Coronary artery (tissue), 2 donors: ENCODE data around the gene TJP1.

Experiments used
- DNase-seq: peaks from one replicate; pipeline ENCODE4 v3.0.0-alpha.2; 2017; ENCODE audit warnings: low spot score
- H3K27ac ChIP-seq, 2 donors: fragments of 200-600 bp; sonication (generic); one replicate each; pipeline ENCODE4 v1.5.1; 2016 to 2019
- H3K4me3 ChIP-seq: fragments of 200-600 bp; sonication (generic); 2 replicates; pipeline ENCODE4 v1.5.1; 2016; ENCODE audit warnings: mild to moderate bottlenecking, moderate library complexity
- CTCF ChIP-seq: fragments of 200-600 bp; sonication (generic); IDR thresholded peaks from one replicate; pipeline ENCODE4 v1.5.1; 2019; ENCODE audit warnings: antibody characterized with exemption

TJP1 gene

GRCh38 chr15:29822100-29822683 lies at the start of gene TJP1:
TSS of gene TJP1 (minus strand) at chr15:29822468. CDS start at chr15:29822028, 440 bp downstream.
- no peak for TF ChIP-seq CTCF
- peak; percentile 85 for DNase-seq
- H3K4me3 ChIP-seq = peak within 1 kb of the TSS; percentile 90
- peak within 1 kb of the TSS; percentile 93 to 97 for H3K27ac ChIP-seq

GRCh38 chr15:29871401-29871800 lies 49.1 kb upstream of the TJP1 start:
- Histone ChIP-seq H3K4me3 (peak overlapping the region; percentile 23), H3K27ac (peak overlapping the region; percentile 51 to 86)
- peak; percentile 92 for DNase-seq
- TF ChIP-seq CTCF = no peak

GRCh38 chr15:29870495-29871151 lies 48.4 kb upstream of the TJP1 start:
- no peak for DNase-seq
- no peak for TF ChIP-seq CTCF
- Histone ChIP-seq H3K27ac (peak overlapping the region; percentile 51 to 86), H3K4me3 (peak overlapping the region; percentile 23)

GRCh38 chr15:29867241-29868000 lies 45.2 kb upstream of the TJP1 start:
- no peak for DNase-seq
- no peak for TF ChIP-seq CTCF
- no peak overlapping the region for H3K4me3 ChIP-seq
- no peak overlapping the region for H3K27ac ChIP-seq

GRCh38 chr15:29866337-29866736 lies 44.1 kb upstream of the TJP1 start:
- TF ChIP-seq CTCF = no peak
- H3K27ac ChIP-seq = no peak overlapping the region
- DNase-seq = no peak
- H3K4me3 ChIP-seq = no peak overlapping the region

GRCh38 chr15:29864501-29864900 lies 42.2 kb upstream of the TJP1 start:
- DNase-seq = no peak
- H3K4me3 ChIP-seq = no peak overlapping the region
- no peak for TF ChIP-seq CTCF
- peak overlapping the region in 1 of 2 donors; percentile 44 for H3K27ac ChIP-seq
